Activated B cell treated with CpG ODN at 0.5 μM for 24 hours (primary cell): ENCODE measurements around the gene ROPN1B. TPM values are rescaled to one million over a fixed set of nuclear protein-coding genes. Genes with fewer than 3 reads are reported as not detected.

Experiments used
- ATAC-seq: fragments of 200-7000 bp; cut with Tn5 transposase; one replicate; pipeline ENCODE4 v1.10.0; 2021; ENCODE audit warnings: low read depth, mild to moderate bottlenecking, moderate library complexity
- CTCF ChIA-PET: fragments of 350-600 bp; sonication (Branson Sonifier 250); formaldehyde crosslinking; loops from one replicate; lab custom pipeline; 2021; ENCODE audit warnings: antibody characterized with exemption; lab: Charles Lee
- POLR2A ChIA-PET: fragments of 350-600 bp; sonication (Branson Sonifier 250); formaldehyde crosslinking; loops from one replicate; lab custom pipeline; 2021; ENCODE audit warnings: antibody characterized with exemption; lab: Charles Lee
- DNase-seq: peaks from one replicate; pipeline ENCODE4 v3.0.0; 2022
- H3K27ac Mint-ChIP-seq: one replicate; pipeline ENCODE4 v1.8.0; 2020; ENCODE audit warnings: mixed read lengths
- H3K27me3 Mint-ChIP-seq: one replicate; pipeline ENCODE4 v1.8.0; 2021; ENCODE audit warnings: mixed read lengths
- H3K36me3 Mint-ChIP-seq: one replicate; pipeline ENCODE4 v1.8.0; 2021; ENCODE audit warnings: low read depth, mixed read lengths
- H3K4me1 Mint-ChIP-seq: one replicate; pipeline ENCODE4 v1.8.0; 2021; ENCODE audit warnings: mixed read lengths
- H3K4me3 Mint-ChIP-seq: one replicate; pipeline ENCODE4 v1.8.0; 2020; ENCODE audit warnings: mild to moderate bottlenecking, mixed read lengths
- H3K9me3 Mint-ChIP-seq: one replicate; pipeline ENCODE4 v1.8.0; 2020; ENCODE audit warnings: mixed read lengths
- CTCF ChIP-seq: fragments of 200-600 bp; IDR thresholded peaks from one replicate; pipeline ENCODE4 v1.8.0; 2022; ENCODE audit warnings: antibody characterized with exemption, mild to moderate bottlenecking
- intact Hi-C: fragments of 100-400 bp; cut with micrococcal nuclease; formaldehyde crosslinking; loops from one replicate; pipeline ENCODE4 v1.15.1; 2024
- total RNA-seq: library from RNA; stranded (reverse); gene quantifications from 2 replicates; pipeline ENCODE4 v1.2.3, GENCODE V29; 2022

Gene ROPN1B
- total RNA-seq, 1 donor from 2014 or later = not detected

DNA sequence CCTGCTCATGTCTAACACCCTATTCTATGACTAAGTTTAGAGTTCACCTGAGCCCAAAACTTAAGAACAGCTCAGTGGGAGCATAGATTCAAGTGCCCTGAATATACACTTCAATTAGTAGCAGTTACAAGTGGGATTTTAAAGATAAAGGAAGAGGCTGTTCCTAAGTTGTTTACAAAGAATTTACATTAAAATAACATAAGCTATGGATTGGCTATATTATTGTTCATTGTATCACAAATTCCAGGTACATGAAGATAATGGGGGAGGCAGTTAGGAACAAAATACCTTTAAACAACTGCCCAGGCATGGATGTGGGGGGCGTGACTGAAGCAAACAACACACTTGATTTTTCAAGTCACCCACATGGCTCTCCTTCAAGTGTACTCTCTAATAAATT is 52.7 kb downstream of the ROPN1B start:
- Mint-ChIP-seq H3K27me3 (no peaks in the 10 kb centered on the region), H3K9me3 (no peaks in the 10 kb centered on the region), H3K27ac (no peak overlapping the region), H3K4me3 (no peak overlapping the region), H3K4me1 (peaks cover 12% of the 10 kb centered on the region), H3K36me3 (peaks cover 62% of the 10 kb centered on the region)
- CTCF ChIA-PET = no interaction called here
- POLR2A ChIA-PET = no interaction called here
- intact Hi-C loops = loop anchor here (5.0 kb wide), 1 partner anchor 821 kb away; no protein-coding TSS in a partner anchor
- no peak for DNase-seq
- no peak for TF ChIP-seq CTCF
- no peak for ATAC-seq

DNA sequence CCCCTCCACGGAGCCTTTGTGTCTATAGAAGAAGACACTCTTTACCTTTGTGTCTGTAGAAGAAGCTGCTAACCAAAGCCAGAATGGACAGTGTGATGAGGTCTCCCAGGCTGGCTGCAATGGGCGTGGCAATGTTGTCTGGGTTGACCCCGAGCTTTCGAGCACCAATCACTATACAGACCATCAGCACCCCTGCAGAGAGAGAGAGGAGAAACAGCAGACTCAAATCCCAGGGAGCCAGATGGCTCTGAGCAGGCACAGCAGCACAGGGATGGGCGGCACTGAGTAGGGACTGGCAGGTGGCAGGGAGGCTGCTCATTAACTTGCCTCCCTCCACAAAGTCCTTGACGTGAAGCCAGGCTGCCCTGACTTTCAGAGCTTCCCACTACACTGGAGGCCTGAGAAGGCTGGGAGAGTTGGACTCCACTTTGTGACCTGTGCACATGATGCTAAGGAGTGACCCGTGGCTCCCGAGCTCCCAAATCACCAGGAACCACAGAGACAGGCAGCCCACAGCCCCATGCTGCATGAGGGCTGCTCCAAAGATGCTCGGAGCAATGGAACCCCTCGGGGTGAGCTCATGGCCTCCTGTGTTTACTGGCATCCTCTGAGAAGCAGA is 53.9 kb downstream of the ROPN1B start:
- DNase-seq = no peak
- intact Hi-C loops = loop anchor here (5.0 kb wide), 1 partner anchor 819 kb away; no protein-coding TSS in a partner anchor
- no peak overlapping the region for H3K4me3 Mint-ChIP-seq
- H3K36me3 Mint-ChIP-seq = peaks cover 66% of the 10 kb centered on the region
- H3K4me1 Mint-ChIP-seq = peaks cover 16% of the 10 kb centered on the region
- ChIA-PET CTCF (no interaction called here), POLR2A (no interaction called here)
- H3K27me3 Mint-ChIP-seq = no peaks in the 10 kb centered on the region
- no peak for ATAC-seq
- H3K9me3 Mint-ChIP-seq = peaks cover 6% of the 10 kb centered on the region
- H3K27ac Mint-ChIP-seq = no peak overlapping the region
- no peak for TF ChIP-seq CTCF

DNA sequence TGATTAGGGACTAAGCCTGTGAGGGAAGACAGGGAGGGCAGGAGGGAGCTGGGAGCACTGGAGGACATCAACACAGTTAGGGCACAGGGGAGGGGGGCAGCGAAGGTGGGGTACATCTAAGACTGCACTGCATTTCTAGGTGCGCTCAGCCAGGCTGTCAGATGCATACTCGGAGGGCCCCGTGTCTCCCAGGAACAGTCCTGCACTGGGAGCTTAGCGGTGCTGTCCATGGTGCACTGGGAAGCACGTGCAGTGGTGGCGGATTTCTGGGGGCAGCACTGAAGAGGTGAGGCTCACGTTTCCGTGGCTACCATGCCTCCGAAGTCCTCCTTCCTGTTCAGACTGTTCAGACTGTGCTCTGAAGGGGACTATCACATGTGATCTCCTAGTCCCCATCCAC is 54.4 kb downstream of the ROPN1B start:
- Mint-ChIP-seq H3K4me3 (no peak overlapping the region), H3K27me3 (no peaks in the 10 kb centered on the region), H3K36me3 (peaks cover 67% of the 10 kb centered on the region), H3K27ac (no peak overlapping the region), H3K4me1 (peaks cover 16% of the 10 kb centered on the region), H3K9me3 (peaks cover 7% of the 10 kb centered on the region)
- ChIA-PET POLR2A (no interaction called here), CTCF (no interaction called here)
- intact Hi-C loops = loop anchor here (5.0 kb wide), 1 partner anchor 819 kb away; no protein-coding TSS in a partner anchor
- ATAC-seq (no peak), DNase-seq (no peak)
- TF ChIP-seq CTCF = no peak

GRCh38 chr3:126024049-126024854 is 55.3 kb downstream of the ROPN1B start:
- POLR2A ChIA-PET = no interaction called here
- DNase-seq (no peak), ATAC-seq (no peak)
- no peak for TF ChIP-seq CTCF
- peaks cover 8% of the 10 kb centered on the region for H3K9me3 Mint-ChIP-seq
- H3K4me1 Mint-ChIP-seq = peaks cover 16% of the 10 kb centered on the region
- CTCF ChIA-PET = no interaction called here
- H3K36me3 Mint-ChIP-seq = peaks cover 69% of the 10 kb centered on the region
- H3K27ac Mint-ChIP-seq = no peak overlapping the region
- intact Hi-C loops = loop anchor here (5.0 kb wide), 1 partner anchor 818 kb away; no protein-coding TSS in a partner anchor
- no peaks in the 10 kb centered on the region for H3K27me3 Mint-ChIP-seq
- H3K4me3 Mint-ChIP-seq = no peak overlapping the region

- Mint-ChIP-seq H3K4me1 (peaks cover 16% of the 10 kb centered on the region), H3K9me3 (peaks cover 9% of the 10 kb centered on the region), H3K27ac (no peak overlapping the region), H3K36me3 (peaks cover 74% of the 10 kb centered on the region), H3K27me3 (no peaks in the 10 kb centered on the region), H3K4me3 (no peak overlapping the region)
- TF ChIP-seq CTCF = no peak
- CTCF ChIA-PET = no interaction called here
- ATAC-seq (no peak), DNase-seq (no peak)
- POLR2A ChIA-PET = no interaction called here
- intact Hi-C loops = no loop called here
Measured at GRCh38 chr3:126025116-126025729, 56.2 kb downstream of the ROPN1B start.
